A549 treated with Hydrocortisone at 1 μM for 4 hours (cell line): ENCODE results near the gene GLS. TPM values are rescaled to one million over a fixed set of nuclear protein-coding genes. Genes with fewer than 3 reads are reported as not detected.

Experiments used
- total RNA-seq: library from RNA; stranded (reverse); fragments of 200-300 nt; extraction: Qiagen RNA extraction; gene quantifications from 5 replicates; pipeline ENCODE4 v1.2.3, GENCODE V29; 2022

Gene GLS
- 82.3 to 152 TPM (median 109 TPM) in 5 replicates for total RNA-seq

DNA sequence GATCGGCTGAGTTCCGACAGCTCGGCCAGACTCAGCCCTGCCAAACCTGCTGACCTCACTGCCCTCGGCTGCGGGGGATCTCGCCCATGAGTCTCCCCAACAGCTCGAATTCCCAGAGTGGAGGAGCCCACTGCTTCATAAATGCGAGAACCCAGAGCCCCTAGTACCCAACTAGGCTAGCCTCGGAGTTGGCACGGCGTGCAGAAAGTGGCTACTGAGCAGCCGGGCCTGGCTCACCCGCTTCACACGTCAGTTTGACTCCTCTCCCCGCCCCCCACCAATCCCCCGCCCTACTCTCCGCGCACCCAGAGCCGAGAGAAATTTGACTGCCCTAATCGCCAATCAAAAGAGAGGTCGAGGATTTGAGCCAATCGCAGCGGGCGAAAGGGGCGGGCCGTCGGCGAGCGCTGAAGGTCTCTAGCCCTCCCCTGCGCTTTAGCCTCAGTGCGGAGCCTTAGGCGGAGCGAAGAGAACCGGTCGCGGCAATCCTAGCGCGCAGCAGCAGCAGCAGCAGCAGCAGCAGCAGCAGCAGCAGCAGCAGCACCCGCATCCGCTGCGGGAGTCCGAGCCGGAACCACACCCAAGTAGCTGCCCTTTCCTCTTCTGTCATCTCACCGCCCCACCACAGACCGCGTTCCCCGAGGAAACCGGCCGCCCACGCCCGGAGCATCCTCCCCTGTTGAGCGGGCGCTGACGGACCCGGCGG, at the start of gene GLS:
TSS of gene GLS (plus strand) at position 444 of the 706 bp plus-strand sequence. CDS start 264 bp downstream, outside the sequence.

DNA sequence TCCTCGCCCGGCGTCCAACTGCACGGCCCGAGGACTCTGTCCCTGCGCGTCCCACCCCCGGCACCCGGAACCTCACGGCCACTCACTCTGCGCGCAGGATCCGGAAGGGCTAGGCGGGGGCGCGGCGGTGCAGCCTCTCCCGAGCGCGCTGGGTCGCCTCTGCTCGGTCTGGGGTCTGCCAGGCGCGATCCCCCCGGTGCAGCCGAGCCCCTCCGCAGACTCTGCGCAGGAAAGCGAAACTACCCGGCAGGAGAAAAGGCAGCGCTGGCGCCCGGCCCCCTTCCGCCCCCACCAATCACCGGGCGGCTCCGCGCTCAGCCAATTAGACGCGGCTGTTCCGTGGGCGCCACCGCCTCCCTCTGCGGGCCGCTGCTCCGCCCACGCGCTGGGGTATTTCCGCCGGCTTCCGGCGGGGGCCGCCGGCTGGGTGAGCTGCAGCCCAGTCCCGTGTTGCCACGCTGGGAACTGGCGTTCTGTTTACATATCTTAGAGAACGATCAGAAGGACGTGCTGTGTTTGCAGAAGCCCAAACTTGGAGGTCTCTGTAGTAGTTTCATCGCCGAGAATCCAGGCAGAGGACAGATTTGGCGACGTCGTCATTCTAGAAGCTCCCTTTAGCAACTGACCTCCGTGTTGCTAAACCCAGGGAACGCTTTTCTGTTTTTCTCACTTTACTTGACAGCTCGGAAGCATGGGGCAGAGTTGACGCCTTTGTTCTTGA, 133.5 kb downstream of the GLS start, which contains the start of gene STAT1:
TSS of gene STAT1 (minus strand) at position 240 of the 721 bp plus-strand sequence. CDS start 4,168 bp downstream, outside the sequence.

Other genes with a start within 250 kb of the GLS start
- 26.2 to 48.1 TPM (median 36.2 TPM) in 5 replicates for gene NAB1, start 231.7 kb upstream of the GLS start, total RNA-seq
- 50.8 to 63.5 TPM (median 58.1 TPM) in 5 replicates for gene STAT1, start 133.3 kb downstream of the GLS start, total RNA-seq